Pancreas (tissue), 10 donors: Measurements from ENCODE around the gene OGFOD2. TPM values are rescaled to one million over a fixed set of nuclear protein-coding genes. Genes with fewer than 3 reads are reported as not detected.

Experiments
- ATAC-seq, 4 donors: fragments of 200-7000 bp; cut with Tn5 transposase; one replicate each; pipeline versions ENCODE4 v1.8.0 to v1.9.1; 2020; ENCODE audit warnings: mild to moderate bottlenecking in 4 of 4, moderate library complexity in 4 of 4
- DNase-seq, 6 donors: peaks; one replicate each; pipeline ENCODE4 v3.0.0-alpha.2; 2020
- FAIRE-seq: peaks from 2 replicates; lab custom pipeline; 2012; peaks lifted over from hg19 to GRCh38; lab: Jason Lieb, UNC
- H3K27ac ChIP-seq, 4 donors: fragments of 200-600 bp; sonication (generic); 1 replicate in 3 of 4; 2 replicates in 1 of 4; pipeline versions ENCODE4 v1.5.0 to v1.8.0; 2020
- H3K27me3 ChIP-seq, 4 donors: fragments of 200-600 bp; one replicate each; pipeline ENCODE4 v1.8.0; 2021
- H3K36me3 ChIP-seq, 3 donors: fragments of 200-600 bp; sonication (generic) in 1 of 3; one replicate each; pipeline versions ENCODE4 v1.5.0 to v1.8.0; 2020 to 2021
- H3K4me1 ChIP-seq, 3 donors: fragments of 200-600 bp; one replicate each; pipeline ENCODE4 v1.8.0; 2021
- H3K4me3 ChIP-seq, 4 donors: fragments of 200-600 bp; sonication (generic) in 2 of 4; one replicate each; pipeline versions ENCODE4 v1.5.0 to v1.8.0; 2020 to 2021
- H3K9me3 ChIP-seq, 4 donors: fragments of 200-600 bp; one replicate each; pipeline ENCODE4 v1.8.0; 2021
- CTCF ChIP-seq, 4 donors: fragments of 200-600 bp; sonication (generic) in 3 of 4; IDR thresholded peaks; one replicate each; pipeline versions ENCODE4 v1.5.0 to v1.8.0; 2021; ENCODE audit warnings: antibody characterized with exemption in 4 of 4
- WGBS, 2 donors: extraction: QIAGEN DNeasy Blood & Tissue Kit; methylation state at CpG; one replicate each; pipeline ENCODE4 v1.1.7; 2013; 5-methylcytosine and 5-hydroxymethylcytosine counted together
- intact Hi-C, 3 donors: fragments of 100-400 bp; cut with DNase I; formaldehyde crosslinking; loops; one replicate each; pipeline versions ENCODE4 v1.11.1 to v1.14.2; 2022
- polyA plus RNA-seq, 2 donors: library from polyadenylated mRNA; stranded (reverse); fragments of 200-250 nt; gene quantifications; one replicate each; pipeline ENCODE4 v1.2.3, GENCODE V29; 2013
- total RNA-seq, 6 donors: library from RNA; stranded (reverse); fragmentation: NEBNext Ultra II Directional in 4 of 6; extraction: Animal tissue kit (Norgen Biotek cat#: 25700) in 4 of 6; gene quantifications; one replicate each; pipeline versions ENCODE4 v1.2.1 to v1.2.4, GENCODE V29; 2021 to 2023
- donor health status: healthy with polysubstance abuse.
- donor health status: DM: no; HTN: no; CAD: no; lungs with moderate emphysema.
- donor health status: DM: no; HTN: no; CAD: no.
- donor health status: control.
- donor health status: control.
- donor health status: Bipolar disorder and iron deficiency.
- donor health status: DM: yes; HTN: yes; CAD: no.
- donor health status: DM: no; HTN: no; CAD: no.
- donor health status: DM: no; HTN: no; CAD: no.
- donor health status: DM: yes; HTN: yes; CAD: no.

Gene OGFOD2
- total and polyA plus RNA-seq, 8 donors: 12.9 to 30.9 (median 18.4) TPM

GRCh38 chr12:122961531-122962329 lies 13.3 kb upstream of the OGFOD2 start:
- 49 to 54% methylated on average over 10 of the region's 10 CpGs for WGBS, 2 donors
- FAIRE-seq: no peak
- H3K27me3 ChIP-seq: no peaks in the 10 kb centered on the region
- intact Hi-C loops: no loop called here
- peak overlapping the region; percentile 45 to 76 (median 56) for H3K27ac ChIP-seq
- no peak for TF ChIP-seq CTCF (IDR thresholded peaks at IDR 0.05)
- H3K4me3 ChIP-seq: no peak overlapping the region
- peak in 3 of 4 donors; percentile 7 to 22 (median 14) for ATAC-seq
- no peaks in the 10 kb centered on the region for H3K9me3 ChIP-seq
- no peaks in the 10 kb centered on the region for H3K36me3 ChIP-seq
- H3K4me1 ChIP-seq: peaks cover 15 to 34% (median 19%) of the 10 kb centered on the region in 3 donors
- DNase-seq: peak in 1 of 6 donors; percentile 56

- 8 to 16% methylated on average over 8 of the region's 8 CpGs for WGBS, 2 donors
- TF ChIP-seq CTCF (IDR thresholded peaks at IDR 0.05): no peak
- ATAC-seq (peak in 3 of 4 donors; percentile 1 to 12 (median 5)), DNase-seq (peak; percentile 56 to 85 (median 74)), FAIRE-seq (no peak)
- H3K27ac ChIP-seq: peak overlapping the region in 1 of 4 donors; percentile 22
- no peaks in the 10 kb centered on the region for H3K36me3 ChIP-seq
- no peaks in the 10 kb centered on the region for H3K27me3 ChIP-seq
- H3K9me3 ChIP-seq: no peaks in the 10 kb centered on the region
- intact Hi-C loops: no loop called here
- H3K4me3 ChIP-seq: no peak overlapping the region
- H3K4me1 ChIP-seq: peaks cover 15 to 34% (median 19%) of the 10 kb centered on the region in 3 donors
Measured at GRCh38 chr12:122963941-122964265, 11.1 kb upstream of the OGFOD2 start.

- no peak overlapping the region for H3K27ac ChIP-seq
- H3K36me3 ChIP-seq: no peaks in the 10 kb centered on the region
- ATAC-seq (no peak), DNase-seq (peak in 1 of 6 donors; percentile 18), FAIRE-seq (no peak)
- WGBS, 2 donors: 79 to 86% methylated on average over 19 of the region's 19 CpGs
- no peak for TF ChIP-seq CTCF (IDR thresholded peaks at IDR 0.05)
- peaks cover 15 to 34% (median 19%) of the 10 kb centered on the region in 3 donors for H3K4me1 ChIP-seq
- H3K9me3 ChIP-seq: no peaks in the 10 kb centered on the region
- H3K4me3 ChIP-seq: no peak overlapping the region
- no peaks in the 10 kb centered on the region for H3K27me3 ChIP-seq
- intact Hi-C loops: no loop called here
Measured at GRCh38 chr12:122964439-122965257, 10.4 kb upstream of the OGFOD2 start.

GRCh38 chr12:122965321-122965751 lies 9.7 kb upstream of the OGFOD2 start:
- Histone ChIP-seq H3K9me3 (no peaks in the 10 kb centered on the region), H3K27ac (no peak overlapping the region), H3K27me3 (no peaks in the 10 kb centered on the region), H3K4me3 (peak overlapping the region in 2 of 4 donors; percentile 52 to 67), H3K4me1 (peaks cover 15 to 34% (median 19%) of the 10 kb centered on the region in 3 donors), H3K36me3 (no peaks in the 10 kb centered on the region)
- ATAC-seq (no peak), FAIRE-seq (no peak), DNase-seq (peak in 2 of 6 donors; percentile 58 to 75)
- WGBS, 2 donors: 64 to 67% methylated on average over 12 of the region's 12 CpGs
- intact Hi-C loops: no loop called here
- TF ChIP-seq CTCF (IDR thresholded peaks at IDR 0.05): no peak
